Measurements from ENCODE around the gene MAP4K3.

- TF ChIP-seq PATZ1 (CRISPR knock-in tag; IDR thresholded peaks at IDR 0.05; ENCODE audit: borderline replicate concordance) = no peak
- no peak for TF ChIP-seq RARB (CRISPR knock-in tag; IDR thresholded peaks at IDR 0.05)
- no peak for TF ChIP-seq CREB5 (CRISPR knock-in tag; IDR thresholded peaks at IDR 0.05; ENCODE audit: low read depth)
- TF ChIP-seq ZNF565 (CRISPR knock-in tag; conservative IDR thresholded peaks at IDR 0.05; ENCODE audit: low read depth) = no peak
- no peak for TF ChIP-seq CSRNP3 (CRISPR knock-in tag; IDR thresholded peaks at IDR 0.05)
- no peak for TF ChIP-seq POU6F1 (CRISPR knock-in tag; IDR thresholded peaks at IDR 0.05; ENCODE audit: borderline replicate concordance, low read depth)
- no peak for TF ChIP-seq OSR1 (CRISPR knock-in tag; IDR thresholded peaks at IDR 0.05)
- no peak for TF ChIP-seq ZC3H10 (CRISPR knock-in tag; IDR thresholded peaks at IDR 0.05)
- no peak for TF ChIP-seq ZFP30 (CRISPR knock-in tag; IDR thresholded peaks at IDR 0.05)
- no peak for TF ChIP-seq ZNF70 (CRISPR knock-in tag; IDR thresholded peaks at IDR 0.05)
- TF ChIP-seq ARNTL (CRISPR knock-in tag; IDR thresholded peaks at IDR 0.05; ENCODE audit: borderline replicate concordance, low read depth) = no peak
- no peak for TF ChIP-seq ZNF8 (CRISPR knock-in tag; IDR thresholded peaks at IDR 0.05)
- TF ChIP-seq ZFP3 (CRISPR knock-in tag; IDR thresholded peaks at IDR 0.05) = no peak
- no peak for TF ChIP-seq ISL1 (CRISPR knock-in tag; IDR thresholded peaks at IDR 0.05)
Observed at GRCh38 chr2:39479053-39479670, 42.1 kb upstream of the MAP4K3 start.
